ENCODE data around the gene SDCCAG8.
A peak's percentile ranks its signal among the peaks of the same experiment; 100 is the strongest.
"Not testable (repeated sequence)": the region's sequence is repeated elsewhere in the genome, so short reads cannot be mapped to it uniquely, and the experiment has no call there.

SDCCAG8 gene

DNA sequence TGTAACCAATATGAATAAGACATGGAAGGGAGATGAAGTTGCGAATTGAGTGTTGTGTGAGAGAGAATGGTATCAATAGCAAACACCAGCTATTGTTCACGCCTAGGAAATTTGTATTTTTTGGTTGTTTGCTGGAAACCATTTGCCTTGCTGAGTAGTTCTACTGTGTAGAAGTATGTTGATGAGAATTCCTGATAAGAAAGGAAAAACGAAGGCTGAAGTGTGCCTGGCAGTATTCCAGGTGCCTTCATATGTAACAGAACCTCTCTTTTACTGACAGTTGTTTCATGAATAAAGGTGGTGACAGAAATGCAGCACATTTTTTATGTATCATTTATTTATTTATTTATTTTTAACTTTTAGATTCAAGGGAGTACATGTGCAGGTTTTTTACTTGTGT, 79.5 kb downstream of the SDCCAG8 start:
- TF ChIP-seq, protein P1, sequence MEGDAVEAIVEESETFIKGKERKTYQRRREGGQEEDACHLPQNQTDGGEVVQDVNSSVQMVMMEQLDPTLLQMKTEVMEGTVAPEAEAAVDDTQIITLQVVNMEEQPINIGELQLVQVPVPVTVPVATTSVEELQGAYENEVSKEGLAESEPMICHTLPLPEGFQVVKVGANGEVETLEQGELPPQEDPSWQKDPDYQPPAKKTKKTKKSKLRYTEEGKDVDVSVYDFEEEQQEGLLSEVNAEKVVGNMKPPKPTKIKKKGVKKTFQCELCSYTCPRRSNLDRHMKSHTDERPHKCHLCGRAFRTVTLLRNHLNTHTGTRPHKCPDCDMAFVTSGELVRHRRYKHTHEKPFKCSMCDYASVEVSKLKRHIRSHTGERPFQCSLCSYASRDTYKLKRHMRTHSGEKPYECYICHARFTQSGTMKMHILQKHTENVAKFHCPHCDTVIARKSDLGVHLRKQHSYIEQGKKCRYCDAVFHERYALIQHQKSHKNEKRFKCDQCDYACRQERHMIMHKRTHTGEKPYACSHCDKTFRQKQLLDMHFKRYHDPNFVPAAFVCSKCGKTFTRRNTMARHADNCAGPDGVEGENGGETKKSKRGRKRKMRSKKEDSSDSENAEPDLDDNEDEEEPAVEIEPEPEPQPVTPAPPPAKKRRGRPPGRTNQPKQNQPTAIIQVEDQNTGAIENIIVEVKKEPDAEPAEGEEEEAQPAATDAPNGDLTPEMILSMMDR (IDR thresholded peaks at IDR 0.05; ENCODE audit: unreplicated experiment in 3 of 3), result no peak
- Mint-ChIP-seq H3K9me3 (no peaks in the 10 kb centered on the region), H3K27ac (no peak overlapping the region), H3K4me3 (no peak overlapping the region), H3K27me3 (ENCODE audit: low read depth) (no peaks in the 10 kb centered on the region), H3K4me1 (no peaks in the 10 kb centered on the region), H3K36me3 (ENCODE audit: low read depth) (peaks cover 57% of the 10 kb centered on the region)

DNA sequence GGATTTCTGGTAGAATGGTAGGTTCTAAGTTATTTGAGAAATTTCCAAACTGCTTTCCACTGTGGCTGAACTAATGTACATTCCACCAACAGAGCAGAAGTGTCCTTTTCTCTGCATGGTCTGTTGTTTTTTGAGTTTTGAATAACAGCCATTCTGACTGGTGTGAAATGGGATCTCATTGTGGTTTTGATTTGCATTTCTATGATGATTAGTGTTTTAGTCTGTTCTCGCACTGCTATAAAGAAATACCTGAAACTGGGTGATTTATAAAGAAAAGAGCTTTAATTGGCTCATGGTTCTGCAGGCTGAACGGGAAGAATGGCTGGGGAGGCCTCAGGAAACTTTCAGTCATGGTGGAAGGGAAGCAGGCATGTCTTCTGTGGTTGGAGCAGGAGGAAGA, 80.3 kb downstream of the SDCCAG8 start:
- Mint-ChIP-seq H3K9me3 (no peaks in the 10 kb centered on the region), H3K27me3 (ENCODE audit: low read depth) (no peaks in the 10 kb centered on the region), H3K27ac (no peak overlapping the region), H3K4me3 (no peak overlapping the region), H3K4me1 (no peaks in the 10 kb centered on the region), H3K36me3 (ENCODE audit: low read depth) (peaks cover 52% of the 10 kb centered on the region)
- TF ChIP-seq, protein P1 (IDR thresholded peaks at IDR 0.05; ENCODE audit: unreplicated experiment in 3 of 3), result no peak

DNA sequence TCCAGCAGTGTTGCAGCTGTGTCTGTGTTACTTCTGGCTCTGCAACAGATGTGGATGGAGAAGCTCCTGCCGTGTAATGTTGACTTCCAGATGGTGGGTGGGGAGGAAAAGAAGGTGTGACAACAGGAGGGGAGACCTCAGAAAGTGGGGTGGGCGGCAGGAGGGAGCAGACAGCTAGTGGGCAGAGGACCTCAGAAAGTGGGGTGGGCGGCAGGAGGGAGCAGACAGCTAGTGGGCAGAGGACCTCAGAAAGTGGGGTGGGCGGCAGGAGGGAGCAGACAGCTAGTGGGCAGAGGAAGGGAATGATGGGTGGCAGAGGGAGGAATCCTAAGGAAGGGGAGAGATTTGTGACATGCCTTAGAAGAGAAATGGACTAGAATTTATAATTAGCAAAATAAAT, 83.0 kb downstream of the SDCCAG8 start:
- not testable (repeated sequence) for H3K27ac Mint-ChIP-seq; H3K4me3 Mint-ChIP-seq; H3K9me3 Mint-ChIP-seq; H3K4me1 Mint-ChIP-seq; H3K27me3 Mint-ChIP-seq (ENCODE audit: low read depth)
- peaks cover 33% of the 10 kb centered on the region for H3K36me3 Mint-ChIP-seq (ENCODE audit: low read depth)

DNA sequence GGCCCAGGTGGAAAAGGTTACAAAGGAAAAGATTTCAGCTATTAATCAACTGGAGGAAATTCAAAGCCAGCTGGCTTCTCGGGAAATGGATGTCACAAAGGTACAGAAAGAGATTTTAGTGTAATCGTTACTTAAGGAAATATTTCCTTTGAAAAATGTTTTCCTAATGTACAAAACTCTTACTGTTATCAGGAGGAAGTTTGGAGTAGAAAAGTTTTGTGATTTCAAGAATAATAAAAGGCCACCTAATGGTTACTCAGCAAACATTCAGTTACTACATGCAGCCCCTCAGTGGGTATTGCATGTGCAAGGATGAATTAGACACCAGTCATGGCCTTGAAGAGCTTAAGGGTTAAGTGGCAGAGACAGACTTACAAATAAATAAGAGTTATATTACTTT, 85.2 kb downstream of the SDCCAG8 start:
- H3K9me3 Mint-ChIP-seq, result no peaks in the 10 kb centered on the region
- H3K4me3 Mint-ChIP-seq, result no peak overlapping the region
- no peak overlapping the region for H3K27ac Mint-ChIP-seq
- no peaks in the 10 kb centered on the region for H3K27me3 Mint-ChIP-seq (ENCODE audit: low read depth)
- TF ChIP-seq, protein P1 (IDR thresholded peaks at IDR 0.05; ENCODE audit: unreplicated experiment in 3 of 3), result no peak
- no peaks in the 10 kb centered on the region for H3K4me1 Mint-ChIP-seq
- H3K36me3 Mint-ChIP-seq (ENCODE audit: low read depth), result peaks cover 19% of the 10 kb centered on the region

DNA sequence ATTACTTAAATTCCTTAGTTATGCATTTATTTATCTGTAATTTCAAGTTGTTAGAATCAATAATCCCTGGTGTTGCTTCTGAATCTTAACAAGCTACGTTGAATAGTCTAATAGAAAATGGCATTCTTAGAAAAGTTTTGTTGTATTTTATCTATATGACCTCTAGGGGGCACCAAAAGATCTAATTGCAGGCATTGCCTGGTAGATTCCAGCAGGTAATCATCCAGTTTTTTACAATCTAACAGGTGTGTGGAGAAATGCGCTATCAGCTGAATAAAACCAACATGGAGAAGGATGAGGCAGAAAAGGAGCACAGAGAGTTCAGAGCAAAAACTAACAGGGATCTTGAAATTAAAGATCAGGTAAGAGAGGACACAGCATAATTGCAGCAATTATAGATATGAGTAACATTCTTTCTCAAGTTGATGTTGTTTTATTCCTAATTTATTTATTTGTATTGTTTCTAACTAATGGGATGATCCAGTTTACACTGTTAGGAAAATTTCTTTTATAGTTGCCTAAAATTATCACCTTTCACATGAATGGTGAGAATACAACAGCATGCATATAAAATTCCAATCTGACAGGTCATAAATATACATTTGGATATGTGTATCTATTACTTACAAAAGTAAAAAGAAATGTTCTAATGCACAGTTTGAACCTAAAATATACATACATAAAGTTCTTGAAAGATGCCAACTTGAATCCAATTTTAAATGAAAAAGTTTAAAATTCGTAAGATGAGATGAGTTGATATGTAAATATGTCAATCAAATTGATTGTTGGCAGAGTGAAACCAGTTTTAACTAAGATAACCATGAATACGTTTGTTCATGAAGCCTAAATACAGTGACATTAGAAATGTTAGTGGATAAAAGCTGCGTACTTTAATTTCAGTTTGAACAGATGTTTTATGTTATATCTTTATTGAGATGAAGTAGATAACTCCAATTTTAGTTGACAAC, 88.4 kb downstream of the SDCCAG8 start:
- H3K4me3 Mint-ChIP-seq, result no peak overlapping the region
- TF ChIP-seq, protein P1 (IDR thresholded peaks at IDR 0.05; ENCODE audit: unreplicated experiment in 3 of 3), result peak; percentile 67 to 79 (median 77)
- H3K27me3 Mint-ChIP-seq (ENCODE audit: low read depth), result no peaks in the 10 kb centered on the region
- H3K4me1 Mint-ChIP-seq, result no peaks in the 10 kb centered on the region
- H3K9me3 Mint-ChIP-seq, result no peaks in the 10 kb centered on the region
- H3K27ac Mint-ChIP-seq, result no peak overlapping the region
- peaks cover 19% of the 10 kb centered on the region for H3K36me3 Mint-ChIP-seq (ENCODE audit: low read depth)

DNA sequence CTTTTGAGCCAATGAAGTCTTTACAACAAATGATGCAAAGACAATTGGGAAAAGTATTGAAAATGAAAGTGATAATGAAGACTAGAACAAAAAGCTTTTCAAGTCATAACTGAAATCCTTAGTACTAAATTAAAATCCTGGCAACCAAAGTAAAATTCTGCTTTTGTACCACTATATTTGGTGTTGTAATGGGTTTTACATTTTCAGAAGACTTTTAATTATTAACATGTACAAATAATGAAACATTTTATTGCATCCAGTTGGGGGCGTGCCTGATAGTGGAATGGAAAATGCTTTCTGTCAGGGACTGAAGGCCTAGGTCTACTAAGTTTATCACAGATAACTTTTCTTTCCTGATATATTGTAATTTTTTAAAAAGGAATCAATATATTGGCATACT, 89.4 kb downstream of the SDCCAG8 start:
- Mint-ChIP-seq H3K4me3 (no peak overlapping the region), H3K27ac (no peak overlapping the region), H3K36me3 (ENCODE audit: low read depth) (peaks cover 22% of the 10 kb centered on the region), H3K27me3 (ENCODE audit: low read depth) (no peaks in the 10 kb centered on the region), H3K4me1 (no peaks in the 10 kb centered on the region), H3K9me3 (no peaks in the 10 kb centered on the region)
- TF ChIP-seq, protein P1 (IDR thresholded peaks at IDR 0.05; ENCODE audit: unreplicated experiment in 3 of 3), result peak in 1 of 3 experiments; percentile 23

Measured in nephron (organoid).